GM06990 (cell line): ENCODE measurements around the gene TNS1.
"Not testable (repeated sequence)": the region's sequence is repeated elsewhere in the genome, so short reads cannot be mapped to it uniquely, and the experiment has no call there.

Experiments
- DNase-seq: peaks from one replicate; pipeline ENCODE4 v3.0.0-alpha.2; 2011; ENCODE audit not compliant: insufficient read length; ENCODE audit errors: extremely low read depth
- H3K27me3 ChIP-seq: replicated peaks from 2 replicates; pipeline ENCODE4 v1.6.0; 2011; ENCODE audit warnings: low read length; ENCODE audit not compliant: control insufficient read depth, insufficient read depth
- H3K36me3 ChIP-seq: 2 replicates; pipeline ENCODE4 v1.5.1; 2011; ENCODE audit warnings: low read length; ENCODE audit not compliant: control insufficient read depth, insufficient read depth
- H3K4me3 ChIP-seq: replicated peaks from 2 replicates; pipeline ENCODE4 v1.5.1; 2011; ENCODE audit warnings: low read depth, mild to moderate bottlenecking, control low read depth, low read length
- CTCF ChIP-seq: IDR thresholded peaks from 2 replicates; pipeline ENCODE4 v1.5.1; 2011; ENCODE audit warnings: low read length, control low read depth, mild to moderate bottlenecking, inconsistent platforms; ENCODE audit not compliant: insufficient read depth, poor library complexity, severe bottlenecking

Gene TNS1

GRCh38 chr2:218020281-218020680 lies 17.5 kb upstream of the TNS1 start:
- H3K36me3 ChIP-seq = no peaks in the 10 kb centered on the region
- no peak for TF ChIP-seq CTCF
- DNase-seq = no peak
- no peaks in the 10 kb centered on the region; the same call in 1 of the 2 replicates for H3K27me3 ChIP-seq
- no peak overlapping the region for H3K4me3 ChIP-seq

- Histone ChIP-seq H3K4me3 (no peak overlapping the region), H3K36me3 (no peaks in the 10 kb centered on the region), H3K27me3 (no peaks in the 10 kb centered on the region; the same call in 1 of the 2 replicates)
- no peak for TF ChIP-seq CTCF
- no peak for DNase-seq
Observed at GRCh38 chr2:218019411-218020060, 16.7 kb upstream of the TNS1 start.

- not testable (repeated sequence) for H3K36me3 ChIP-seq, H3K27me3 ChIP-seq, H3K4me3 ChIP-seq, DNase-seq
Observed at GRCh38 chr2:218018842-218019125, 16.0 kb upstream of the TNS1 start.

- no peak overlapping the region for H3K4me3 ChIP-seq
- H3K36me3 ChIP-seq = no peaks in the 10 kb centered on the region
- TF ChIP-seq CTCF = no peak
- H3K27me3 ChIP-seq = no peaks in the 10 kb centered on the region; the same call in none of the 2 replicates
- DNase-seq = no peak
Observed at GRCh38 chr2:218017211-218018053, 14.6 kb upstream of the TNS1 start.

GRCh38 chr2:218016810-218017209 lies 14.0 kb upstream of the TNS1 start:
- Histone ChIP-seq H3K27me3 (no peaks in the 10 kb centered on the region; the same call in none of the 2 replicates), H3K36me3 (no peaks in the 10 kb centered on the region), H3K4me3 (no peak overlapping the region)
- DNase-seq = no peak
- no peak for TF ChIP-seq CTCF
